ENCODE results near the gene ZSCAN9.

GRCh38 chr6:28206527-28206926 lies 18.5 kb upstream of the ZSCAN9 start:
- TF ChIP-seq, protein P1, sequence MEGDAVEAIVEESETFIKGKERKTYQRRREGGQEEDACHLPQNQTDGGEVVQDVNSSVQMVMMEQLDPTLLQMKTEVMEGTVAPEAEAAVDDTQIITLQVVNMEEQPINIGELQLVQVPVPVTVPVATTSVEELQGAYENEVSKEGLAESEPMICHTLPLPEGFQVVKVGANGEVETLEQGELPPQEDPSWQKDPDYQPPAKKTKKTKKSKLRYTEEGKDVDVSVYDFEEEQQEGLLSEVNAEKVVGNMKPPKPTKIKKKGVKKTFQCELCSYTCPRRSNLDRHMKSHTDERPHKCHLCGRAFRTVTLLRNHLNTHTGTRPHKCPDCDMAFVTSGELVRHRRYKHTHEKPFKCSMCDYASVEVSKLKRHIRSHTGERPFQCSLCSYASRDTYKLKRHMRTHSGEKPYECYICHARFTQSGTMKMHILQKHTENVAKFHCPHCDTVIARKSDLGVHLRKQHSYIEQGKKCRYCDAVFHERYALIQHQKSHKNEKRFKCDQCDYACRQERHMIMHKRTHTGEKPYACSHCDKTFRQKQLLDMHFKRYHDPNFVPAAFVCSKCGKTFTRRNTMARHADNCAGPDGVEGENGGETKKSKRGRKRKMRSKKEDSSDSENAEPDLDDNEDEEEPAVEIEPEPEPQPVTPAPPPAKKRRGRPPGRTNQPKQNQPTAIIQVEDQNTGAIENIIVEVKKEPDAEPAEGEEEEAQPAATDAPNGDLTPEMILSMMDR (IDR thresholded peaks at IDR 0.05; ENCODE audit: low read depth, low read length, poor library complexity, severe bottlenecking): no peak
- no peak for TF ChIP-seq EZH2phosphoT487 (IDR thresholded peaks at IDR 0.05; ENCODE audit: borderline replicate concordance, low read length)
